ENCODE measurements around the gene PLCG2. TPM values are rescaled to one million over a fixed set of nuclear protein-coding genes. Genes with fewer than 3 reads are reported as not detected.

Gene PLCG2
- total RNA-seq, 2 donors from 2014 or later, result 6.6 to 11.0 TPM

DNA sequence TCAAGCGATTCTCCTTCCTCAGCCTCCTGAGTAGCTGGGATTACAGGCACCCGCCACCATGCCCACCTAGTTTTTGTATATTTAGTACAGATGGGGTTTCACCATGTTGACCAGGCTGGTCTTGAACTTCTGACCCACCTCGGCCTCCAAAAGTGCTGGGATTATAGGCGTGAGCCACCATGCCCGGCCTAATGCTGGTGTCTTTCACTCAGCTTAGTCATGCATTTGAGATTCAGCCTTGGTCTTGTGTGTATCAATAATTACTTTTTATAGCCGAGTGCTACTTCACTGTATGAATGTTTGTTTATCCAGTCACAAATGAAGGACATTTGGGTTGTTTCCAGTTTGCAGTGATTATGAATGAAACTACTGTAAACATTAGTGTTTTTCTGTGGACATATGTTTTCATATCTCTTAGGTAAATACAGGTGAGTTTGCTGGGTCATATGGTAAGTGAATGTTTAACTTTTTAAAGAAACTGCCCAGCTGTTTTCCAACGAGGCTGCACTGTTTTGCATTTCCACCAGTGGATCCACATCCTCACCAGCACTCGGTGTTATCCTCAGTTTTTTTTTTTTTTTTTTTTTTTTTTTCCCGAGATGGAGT lies 11.0 kb upstream of the PLCG2 start:
- H3K4me3 Mint-ChIP-seq, result no peak overlapping the region
- no peaks in the 10 kb centered on the region for H3K9me3 Mint-ChIP-seq
- no peak for ATAC-seq (replicated peaks)
- no peaks in the 10 kb centered on the region for H3K36me3 Mint-ChIP-seq (ENCODE audit: low read depth)
- no peak overlapping the region for H3K27ac Mint-ChIP-seq
- H3K4me1 Mint-ChIP-seq, result no peaks in the 10 kb centered on the region
- peaks cover 4% of the 10 kb centered on the region for H3K27me3 Mint-ChIP-seq

DNA sequence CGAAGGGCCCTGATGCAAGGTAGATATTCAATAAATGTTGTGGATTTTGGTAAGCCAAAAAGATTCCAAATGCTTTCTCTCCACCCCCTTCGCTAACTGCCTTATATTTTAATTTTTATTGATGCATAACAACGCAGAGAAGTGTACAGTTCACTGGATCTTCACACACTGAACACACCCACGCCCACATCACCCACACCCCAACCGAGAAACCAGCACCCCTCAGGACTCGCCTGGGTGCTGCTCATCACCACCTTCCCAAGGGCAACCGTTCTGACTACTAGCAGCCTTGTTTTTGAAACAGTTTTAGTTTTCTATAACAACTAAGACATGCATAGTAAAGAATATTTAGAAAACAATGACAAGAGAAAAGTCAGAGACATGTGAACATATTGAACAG lies 9.1 kb upstream of the PLCG2 start:
- no peak for ATAC-seq (replicated peaks)
- Mint-ChIP-seq H3K4me3 (no peak overlapping the region), H3K27me3 (peaks cover 2% of the 10 kb centered on the region)

DNA sequence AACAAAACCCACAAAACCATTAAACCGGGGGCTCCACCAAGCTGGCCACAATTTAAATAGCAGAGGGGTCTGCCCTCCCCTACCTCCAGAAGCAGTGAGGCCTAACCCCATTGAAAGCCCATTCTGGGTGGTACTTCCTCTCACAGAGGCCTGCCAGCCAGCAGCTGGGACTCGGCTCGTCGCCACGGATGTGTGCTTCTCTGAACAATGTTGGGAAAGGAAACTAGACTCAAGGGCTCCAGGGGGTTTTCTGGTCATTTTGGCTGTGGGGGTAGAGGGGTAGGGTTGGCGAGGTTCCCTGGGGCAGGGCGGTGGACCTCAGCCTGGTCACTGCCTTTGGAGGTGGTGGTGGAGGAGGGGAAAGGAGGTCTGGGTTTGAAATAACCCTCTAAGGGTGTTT lies 4.7 kb upstream of the PLCG2 start:
- no peaks in the 10 kb centered on the region for H3K36me3 Mint-ChIP-seq (ENCODE audit: low read depth)
- peaks cover 8% of the 10 kb centered on the region for H3K27me3 Mint-ChIP-seq
- ATAC-seq (replicated peaks), result no peak
- H3K4me1 Mint-ChIP-seq, result peaks cover 4% of the 10 kb centered on the region
- no peak overlapping the region for H3K4me3 Mint-ChIP-seq
- H3K27ac Mint-ChIP-seq, result no peak overlapping the region
- H3K9me3 Mint-ChIP-seq, result no peaks in the 10 kb centered on the region

More for the DNA sequence above, 9.1 kb upstream of the PLCG2 start:
- Mint-ChIP-seq H3K27ac (no peak overlapping the region), H3K9me3 (no peaks in the 10 kb centered on the region), H3K36me3 (ENCODE audit: low read depth) (no peaks in the 10 kb centered on the region), H3K4me1 (no peaks in the 10 kb centered on the region)

DNA sequence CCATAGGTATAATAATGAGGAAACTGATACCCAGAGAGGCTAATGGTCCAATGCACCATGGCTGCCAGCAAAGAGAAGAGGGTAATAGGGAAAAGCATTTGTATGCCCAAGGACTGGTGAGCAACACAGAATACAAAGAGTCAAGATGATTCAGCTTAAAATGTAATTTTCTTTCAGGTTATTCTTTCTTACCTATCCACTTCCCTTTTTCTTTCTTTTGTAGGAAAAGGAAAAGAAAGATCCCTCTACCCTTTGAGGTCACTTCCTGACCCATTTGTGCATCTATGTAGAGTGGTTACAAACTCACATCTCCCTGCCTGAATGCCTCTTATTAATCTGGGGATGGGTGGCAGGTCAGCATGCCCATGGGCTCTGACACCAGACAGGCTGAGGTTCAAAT lies 3.5 kb upstream of the PLCG2 start:
- ATAC-seq (replicated peaks), result no peak
- H3K4me1 Mint-ChIP-seq, result peaks cover 4% of the 10 kb centered on the region
- H3K4me3 Mint-ChIP-seq, result no peak overlapping the region
- H3K36me3 Mint-ChIP-seq (ENCODE audit: low read depth), result no peaks in the 10 kb centered on the region
- H3K27me3 Mint-ChIP-seq, result peaks cover 16% of the 10 kb centered on the region
- H3K27ac Mint-ChIP-seq, result no peak overlapping the region
- no peaks in the 10 kb centered on the region for H3K9me3 Mint-ChIP-seq

DNA sequence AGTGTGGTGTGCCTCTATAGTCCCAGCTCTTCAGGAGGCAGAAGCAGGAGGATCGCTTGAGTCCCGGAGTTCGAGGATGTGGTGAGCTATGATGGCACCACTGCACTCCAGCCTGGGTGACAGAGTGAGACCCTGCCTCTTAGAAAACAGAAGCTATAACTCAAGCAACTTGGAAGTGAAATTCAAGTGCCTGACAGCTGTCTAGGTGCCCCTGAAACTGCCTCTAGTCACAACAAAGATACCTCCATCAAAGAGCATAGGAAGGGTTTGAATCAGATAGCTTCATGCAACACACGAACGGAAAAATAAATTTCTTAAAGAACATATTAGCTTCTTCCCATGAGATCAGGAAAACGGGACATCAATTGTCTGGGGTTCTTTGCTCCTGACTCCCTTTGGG lies 860 bp upstream of the PLCG2 start:
- peaks cover 4% of the 10 kb centered on the region for H3K4me1 Mint-ChIP-seq
- no peak for ATAC-seq (replicated peaks)
- H3K9me3 Mint-ChIP-seq, result no peaks in the 10 kb centered on the region
- H3K27me3 Mint-ChIP-seq, result peaks cover 23% of the 10 kb centered on the region
- peak overlapping the region; percentile 78 for H3K4me3 Mint-ChIP-seq
- H3K36me3 Mint-ChIP-seq (ENCODE audit: low read depth), result no peaks in the 10 kb centered on the region
- H3K27ac Mint-ChIP-seq, result no peak overlapping the region

DNA sequence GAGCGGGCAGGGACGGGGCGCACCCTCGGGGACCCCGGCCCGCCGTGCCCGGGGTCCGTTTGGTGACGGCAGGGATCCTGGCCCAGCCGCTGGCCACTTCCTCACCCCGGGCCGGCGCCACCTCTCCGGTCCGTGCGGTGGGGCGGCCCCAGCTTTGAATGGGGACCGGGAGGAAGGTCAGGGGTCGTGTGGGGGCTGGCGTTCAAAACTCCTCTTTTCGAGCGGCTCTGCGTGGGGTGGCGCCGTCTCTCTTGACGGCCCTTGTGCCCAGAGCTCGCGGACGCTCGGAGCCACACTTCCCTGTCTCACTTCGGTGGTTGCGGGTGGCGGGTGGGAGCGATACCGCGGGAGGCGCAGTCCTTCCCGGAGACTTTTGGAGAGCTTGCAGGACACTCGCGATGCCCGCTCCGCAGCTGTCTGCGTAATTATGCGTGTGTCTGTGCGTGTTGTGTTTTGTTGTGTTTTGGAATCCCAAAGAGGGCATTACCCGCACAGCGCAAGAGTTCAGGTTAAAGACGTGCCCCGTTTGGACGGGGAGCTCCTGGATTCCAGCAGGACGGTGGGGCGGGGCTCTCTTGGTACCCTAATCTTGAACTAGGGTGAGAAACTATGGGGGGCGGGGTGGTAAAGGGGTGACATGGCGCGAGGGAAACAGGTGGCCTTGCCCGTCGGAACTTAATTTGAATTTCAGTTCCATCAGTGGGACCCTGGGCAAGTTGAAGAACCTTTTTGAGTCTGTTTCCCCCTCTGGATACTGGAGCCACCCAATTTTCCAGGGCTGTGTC lies 637 bp downstream of the PLCG2 start:
- H3K36me3 Mint-ChIP-seq (ENCODE audit: low read depth), result no peaks in the 10 kb centered on the region
- H3K4me3 Mint-ChIP-seq, result peak overlapping the region; percentile 76
- ATAC-seq (replicated peaks), result peak; percentile 24
- H3K27ac Mint-ChIP-seq, result no peak overlapping the region
- peaks cover 23% of the 10 kb centered on the region for H3K27me3 Mint-ChIP-seq
- peaks cover 4% of the 10 kb centered on the region for H3K4me1 Mint-ChIP-seq
- no peaks in the 10 kb centered on the region for H3K9me3 Mint-ChIP-seq

DNA sequence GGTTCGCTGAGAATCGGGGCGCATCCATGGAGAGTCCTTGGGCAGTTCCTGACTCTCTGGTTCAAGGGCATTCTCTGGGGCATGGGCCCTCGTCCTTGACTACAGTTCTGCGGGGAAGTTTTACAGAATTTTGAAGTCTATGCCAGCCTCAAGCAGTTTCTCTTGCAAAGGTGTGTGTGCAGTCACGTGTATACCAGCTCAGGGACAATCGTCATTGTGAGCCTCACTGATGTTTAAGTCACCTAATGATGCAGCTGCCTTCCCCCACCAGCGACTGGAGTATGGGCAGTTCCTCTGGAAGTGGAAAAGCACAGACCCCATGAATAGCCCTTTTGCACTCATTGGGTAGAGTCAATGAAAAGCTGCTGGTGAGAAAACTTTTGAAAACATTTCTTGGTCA lies 1.3 kb downstream of the PLCG2 start:
- H3K9me3 Mint-ChIP-seq, result no peaks in the 10 kb centered on the region
- H3K4me3 Mint-ChIP-seq, result peak overlapping the region; percentile 76
- peaks cover 4% of the 10 kb centered on the region for H3K4me1 Mint-ChIP-seq
- H3K36me3 Mint-ChIP-seq (ENCODE audit: low read depth), result no peaks in the 10 kb centered on the region
- no peak overlapping the region for H3K27ac Mint-ChIP-seq
- peaks cover 23% of the 10 kb centered on the region for H3K27me3 Mint-ChIP-seq
- ATAC-seq (replicated peaks), result no peak

DNA sequence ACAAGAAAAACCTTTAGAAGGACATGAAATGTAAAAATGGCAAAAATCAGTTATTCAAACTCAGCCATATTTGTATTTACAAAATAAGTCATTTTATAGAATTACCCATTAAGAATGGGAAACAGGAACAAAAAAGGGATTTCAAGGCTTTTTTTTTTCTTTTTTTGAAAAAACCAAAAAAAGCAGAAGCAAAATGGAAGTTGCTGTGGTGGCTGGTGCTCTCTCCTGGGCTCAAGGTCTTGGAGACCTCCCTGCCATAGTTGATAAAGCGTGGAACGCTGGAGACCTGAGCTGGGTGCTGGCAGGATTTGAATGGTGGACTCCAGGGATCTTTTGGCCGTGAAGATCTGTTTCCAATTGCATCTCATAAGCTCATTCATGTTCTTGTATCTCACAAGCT lies 3.1 kb downstream of the PLCG2 start:
- no peak for ATAC-seq (replicated peaks)
- H3K27ac Mint-ChIP-seq, result no peak overlapping the region
- no peaks in the 10 kb centered on the region for H3K9me3 Mint-ChIP-seq

DNA sequence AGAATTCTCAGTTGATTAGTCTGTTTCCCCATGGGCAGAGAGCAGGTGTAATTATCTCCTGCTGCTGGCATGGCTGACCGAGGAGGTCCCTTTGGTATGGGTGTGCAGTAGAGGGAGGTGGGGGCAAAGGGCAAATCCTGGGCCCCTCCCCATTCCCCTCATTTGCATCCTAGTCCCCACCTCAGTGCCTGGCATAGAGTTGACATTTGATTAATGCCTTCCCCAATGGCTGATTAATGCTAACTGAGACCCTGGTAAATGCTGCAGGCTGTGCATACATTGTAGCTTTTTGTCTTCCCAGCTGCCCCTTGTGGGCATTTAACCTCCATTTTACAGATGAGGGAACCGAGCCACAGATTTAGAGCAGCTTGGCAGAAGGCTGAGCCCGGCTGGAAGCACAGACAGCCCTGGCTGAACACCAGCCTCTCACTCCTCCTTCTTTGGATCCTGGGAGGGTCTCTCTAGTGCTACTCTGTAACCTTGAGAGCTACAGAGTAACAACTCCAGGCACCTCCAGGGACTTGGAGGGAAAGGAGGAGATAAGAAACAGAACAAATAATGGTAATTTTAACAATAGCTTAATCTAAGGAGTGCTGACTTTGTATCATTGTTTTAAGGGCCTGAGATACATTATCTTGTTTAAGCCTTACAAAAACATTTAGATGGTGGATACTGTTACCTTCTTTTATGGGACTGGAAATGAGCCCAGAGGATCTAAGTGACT lies 5.1 kb downstream of the PLCG2 start:
- Mint-ChIP-seq H3K9me3 (no peaks in the 10 kb centered on the region), H3K4me1 (no peaks in the 10 kb centered on the region), H3K36me3 (ENCODE audit: low read depth) (no peaks in the 10 kb centered on the region), H3K27ac (no peak overlapping the region), H3K27me3 (peaks cover 15% of the 10 kb centered on the region), H3K4me3 (no peak overlapping the region)
- no peak for ATAC-seq (replicated peaks)

More for the DNA sequence above, 3.1 kb downstream of the PLCG2 start:
- H3K4me3 Mint-ChIP-seq, result no peak overlapping the region
- H3K36me3 Mint-ChIP-seq (ENCODE audit: low read depth), result no peaks in the 10 kb centered on the region
- H3K27me3 Mint-ChIP-seq, result peaks cover 23% of the 10 kb centered on the region
- H3K4me1 Mint-ChIP-seq, result peaks cover 4% of the 10 kb centered on the region

DNA sequence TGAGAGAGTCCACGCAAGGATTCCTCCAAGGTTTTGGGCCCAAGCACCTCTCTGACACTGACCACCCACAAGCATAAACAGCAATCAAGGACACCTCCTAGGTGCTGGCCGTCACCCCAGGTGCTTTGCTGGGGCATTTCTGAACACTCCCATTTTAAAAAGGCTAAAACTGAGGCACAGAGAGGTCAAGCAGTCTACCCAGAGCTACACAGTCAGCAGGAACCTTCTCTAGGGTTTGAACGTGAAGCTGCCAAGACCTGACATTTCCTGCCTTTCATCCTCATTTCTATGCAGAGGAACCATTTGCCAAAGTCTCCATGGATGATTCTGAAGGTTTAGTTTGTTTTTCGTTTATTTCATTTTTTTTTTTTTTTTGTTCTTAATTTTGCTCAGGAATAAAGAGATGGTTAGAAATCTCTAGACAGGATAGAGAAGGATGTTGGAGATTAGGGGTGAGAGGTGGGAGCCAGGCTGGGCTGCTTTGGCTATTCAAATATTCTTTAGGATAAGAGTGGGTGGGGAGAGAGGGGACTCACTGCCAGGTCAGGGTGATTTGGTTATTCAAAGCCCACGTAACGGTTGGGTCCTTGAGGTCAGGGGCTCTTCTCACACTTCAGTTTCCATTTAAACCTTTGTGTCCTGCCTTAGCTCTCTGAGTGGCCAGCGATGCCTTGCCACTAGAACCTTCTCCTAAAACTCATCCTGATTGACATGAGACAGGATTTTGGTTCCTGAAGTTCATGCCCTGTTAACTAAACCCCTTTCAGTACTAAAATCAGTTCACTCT lies 6.2 kb downstream of the PLCG2 start:
- ATAC-seq (replicated peaks), result no peak
- no peak overlapping the region for H3K27ac Mint-ChIP-seq
- no peak overlapping the region for H3K4me3 Mint-ChIP-seq
- peaks cover 7% of the 10 kb centered on the region for H3K27me3 Mint-ChIP-seq
- H3K36me3 Mint-ChIP-seq (ENCODE audit: low read depth), result no peaks in the 10 kb centered on the region
- no peaks in the 10 kb centered on the region for H3K4me1 Mint-ChIP-seq
- no peaks in the 10 kb centered on the region for H3K9me3 Mint-ChIP-seq

DNA sequence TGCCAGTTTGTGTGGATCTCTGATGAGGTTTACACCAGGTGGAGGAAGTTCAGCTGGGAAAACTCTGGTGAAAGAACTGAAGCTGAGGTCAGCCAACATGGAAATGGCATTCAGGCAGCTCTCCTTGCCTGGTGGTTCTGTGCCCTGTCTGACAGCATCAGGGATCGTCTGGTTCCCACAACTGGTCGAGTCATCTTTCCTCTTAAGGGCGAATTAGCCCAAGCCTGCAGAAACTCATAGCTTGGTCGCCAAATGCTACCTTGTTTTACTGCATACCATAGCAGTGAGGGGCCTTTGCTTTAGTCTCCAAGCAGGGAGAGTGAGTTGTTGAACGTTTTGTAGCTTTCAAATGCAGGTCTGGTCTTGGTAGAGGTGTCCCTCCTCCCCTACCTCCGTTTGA lies 7.2 kb downstream of the PLCG2 start:
- Mint-ChIP-seq H3K36me3 (ENCODE audit: low read depth) (no peaks in the 10 kb centered on the region), H3K4me3 (no peak overlapping the region), H3K4me1 (no peaks in the 10 kb centered on the region), H3K9me3 (no peaks in the 10 kb centered on the region), H3K27ac (no peak overlapping the region), H3K27me3 (peaks cover under 1% of the 10 kb centered on the region)
- no peak for ATAC-seq (replicated peaks)

DNA sequence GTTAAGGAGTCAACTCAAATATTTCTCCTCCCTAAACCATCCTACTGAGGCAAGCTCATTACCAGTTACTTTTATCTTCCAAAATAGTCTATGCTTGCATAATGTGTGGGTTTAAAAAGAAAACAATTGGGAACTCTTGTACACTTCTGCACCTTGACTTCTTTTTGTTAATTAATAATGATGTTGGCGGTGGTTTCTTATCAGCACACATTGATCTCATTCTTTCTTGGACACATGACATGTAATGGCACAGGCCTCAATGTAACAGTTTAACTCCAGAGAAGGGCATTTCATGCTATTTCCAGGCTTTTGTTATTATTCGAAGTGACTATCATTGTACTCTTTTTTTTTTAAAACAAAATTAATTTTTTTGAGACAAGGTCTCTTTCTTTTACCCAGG lies 7.8 kb downstream of the PLCG2 start:
- no peak overlapping the region for H3K27ac Mint-ChIP-seq
- no peaks in the 10 kb centered on the region for H3K36me3 Mint-ChIP-seq (ENCODE audit: low read depth)
- ATAC-seq (replicated peaks), result no peak
- H3K9me3 Mint-ChIP-seq, result no peaks in the 10 kb centered on the region
- no peaks in the 10 kb centered on the region for H3K27me3 Mint-ChIP-seq
- H3K4me3 Mint-ChIP-seq, result no peak overlapping the region
- no peaks in the 10 kb centered on the region for H3K4me1 Mint-ChIP-seq

DNA sequence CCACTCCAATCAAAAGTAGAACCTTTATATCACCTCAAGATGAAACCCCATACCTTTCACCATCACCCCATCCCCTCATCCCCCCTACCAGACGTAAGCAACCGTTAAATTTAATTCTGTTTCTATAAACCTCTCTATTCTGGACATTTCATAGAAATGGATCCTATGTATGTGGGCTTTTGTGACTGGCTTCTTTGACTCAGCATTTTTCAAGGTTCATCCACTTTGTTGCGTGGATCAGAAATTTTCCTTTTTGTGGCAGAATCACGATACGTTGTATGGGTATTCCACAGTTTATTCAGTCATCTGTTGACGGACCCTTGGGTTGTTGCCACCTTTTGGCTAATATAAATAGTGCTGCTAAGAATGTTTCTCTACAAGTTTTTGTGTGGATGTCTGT lies 8.6 kb downstream of the PLCG2 start:
- ATAC-seq (replicated peaks), result no peak
- no peak overlapping the region for H3K4me3 Mint-ChIP-seq
- no peaks in the 10 kb centered on the region for H3K36me3 Mint-ChIP-seq (ENCODE audit: low read depth)
- H3K27me3 Mint-ChIP-seq, result no peaks in the 10 kb centered on the region
- no peaks in the 10 kb centered on the region for H3K9me3 Mint-ChIP-seq
- H3K4me1 Mint-ChIP-seq, result no peaks in the 10 kb centered on the region
- H3K27ac Mint-ChIP-seq, result no peak overlapping the region

DNA sequence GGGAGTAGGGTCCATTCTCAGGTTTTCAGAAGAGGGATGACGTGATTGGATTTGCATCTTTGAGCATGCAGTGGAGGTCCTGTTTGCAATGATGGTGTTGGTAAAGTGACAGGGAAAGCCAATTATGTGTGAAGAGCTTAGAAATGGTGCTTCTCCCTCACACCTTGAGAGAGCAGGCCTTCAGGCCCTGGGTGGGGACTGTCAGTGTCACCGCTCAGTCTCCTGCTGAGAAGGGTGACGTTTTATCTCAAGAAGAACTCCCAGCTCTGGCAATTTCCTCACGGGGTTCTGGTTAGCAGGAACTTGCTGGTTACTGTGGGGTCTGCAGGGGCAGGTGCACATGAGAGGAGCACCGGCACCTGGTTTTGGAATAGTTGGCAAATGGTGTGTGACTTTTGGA lies 11.2 kb downstream of the PLCG2 start:
- Mint-ChIP-seq H3K9me3 (no peaks in the 10 kb centered on the region), H3K27me3 (no peaks in the 10 kb centered on the region), H3K36me3 (ENCODE audit: low read depth) (no peaks in the 10 kb centered on the region), H3K27ac (no peak overlapping the region), H3K4me1 (no peaks in the 10 kb centered on the region), H3K4me3 (no peak overlapping the region)
- ATAC-seq (replicated peaks), result no peak

All from activated T-helper 17 cell treated with anti-CD3 and anti-CD28 coated beads, Interleukin-2, amount 50 U/mL, for 72 hours (primary cell).